A549 (cell line): ENCODE data around the gene CACNA1S. TPM values are rescaled to one million over a fixed set of nuclear protein-coding genes. Genes with fewer than 3 reads are reported as not detected.

Experiments used
- ATAC-seq, 2 experiments: fragments of 200-7000 bp in 1 of 2; fragments of >200 bp in 1 of 2; cut with Nextera tagmentation in 1 of 2; cut with Tn5 transposase in 1 of 2; 3 replicates each; pipeline versions ENCODE4 v1.8.0 to v1.9.1; 2018 to 2020; ENCODE audit warnings: mild to moderate bottlenecking in 1 of 2, moderate library complexity in 1 of 2
- CTCF ChIA-PET: fragments of 300-600 bp; sonication (Branson Sonifier 250); formaldehyde crosslinking; extraction: SDS; loops from one replicate; lab custom pipeline; 2021; ENCODE audit warnings: antibody characterized with exemption, inconsistent platforms; lab: Yijun Ruan, JAX
- POLR2A ChIA-PET: fragments of 350-600 bp; formaldehyde crosslinking; extraction: SDS; loops from one replicate; lab custom pipeline; 2021; ENCODE audit warnings: antibody characterized with exemption, inconsistent platforms; lab: Yijun Ruan, JAX
- DNase-seq, 2 experiments: peaks; one replicate each; pipeline versions ENCODE4 v3.0.0 to v3.0.0-alpha.2; 2011 to 2016; ENCODE audit warnings: low read depth in 1 of 2, low spot score in 1 of 2
- FAIRE-seq: peaks from 2 replicates; lab custom pipeline; 2011; peaks lifted over from hg19 to GRCh38; lab: Jason Lieb, UNC
- H3K27ac ChIP-seq, 2 experiments: fragments of >200 bp; sonication (Bioruptor Twin); formaldehyde crosslinking; 3 replicates each; pipeline ENCODE4 v1.5.1; 2016 to 2017
- H3K4me1 ChIP-seq: fragments of >200 bp; sonication (Bioruptor Twin); formaldehyde crosslinking; 3 replicates; pipeline ENCODE4 v1.6.1; 2016
- H3K4me2 ChIP-seq: fragments of >200 bp; sonication (Bioruptor Twin); formaldehyde crosslinking; 3 replicates; pipeline ENCODE4 v1.6.1; 2016
- H3K4me3 ChIP-seq: fragments of >200 bp; sonication (Bioruptor Twin); formaldehyde crosslinking; 3 replicates; pipeline ENCODE4 v1.5.1; 2016
- H3K9me3 ChIP-seq: fragments of >200 bp; sonication (Bioruptor Twin); formaldehyde crosslinking; 3 replicates; pipeline ENCODE4 v1.6.1; 2016
- ATOH8 ChIP-seq: fragments of 250-450 bp; sonication (Bioruptor Pico); IDR thresholded peaks from 2 replicates; pipeline ENCODE4 v1.5.0; 2020; ENCODE audit warnings: low read depth, mild to moderate bottlenecking, moderate library complexity
- EHMT2 ChIP-seq: fragments of 200-600 bp; sonication (generic); IDR thresholded peaks from 2 replicates; pipeline ENCODE4 v1.6.1; 2016; ENCODE audit warnings: antibody characterized with exemption, low read depth, mild to moderate bottlenecking, moderate library complexity
- EP300 ChIP-seq, 2 experiments: fragments of >200 bp; sonication (Bioruptor Twin); formaldehyde crosslinking; IDR thresholded peaks; 2 replicates in 1 of 2; 3 replicates in 1 of 2; pipeline ENCODE4 v1.6.1; 2016 to 2017
- ESRRA ChIP-seq: fragments of 150-350 bp; IDR thresholded peaks from 2 replicates; pipeline ENCODE4 v1.6.1; 2014; ENCODE audit warnings: mild to moderate bottlenecking, low read length, borderline replicate concordance
- FOSB ChIP-seq: fragments of 250-450 bp; sonication (Bioruptor Pico); IDR thresholded peaks from 2 replicates; pipeline ENCODE4 v1.5.0; 2020; ENCODE audit warnings: mild to moderate bottlenecking, moderate library complexity
- GATA3 ChIP-seq: IDR thresholded peaks from 2 replicates; pipeline ENCODE4 v1.6.1; 2012; ENCODE audit warnings: borderline replicate concordance
- HEYL ChIP-seq: fragments of 250-450 bp; sonication (Bioruptor Pico); IDR thresholded peaks from 2 replicates; pipeline ENCODE4 v1.8.0; 2021; ENCODE audit warnings: mild to moderate bottlenecking, moderate library complexity
- HMGXB4 ChIP-seq: fragments of 250-450 bp; sonication (Bioruptor Pico); IDR thresholded peaks from 2 replicates; pipeline ENCODE4 v1.5.0; 2021; ENCODE audit warnings: mild to moderate bottlenecking, moderate library complexity, borderline replicate concordance
- HOXA7 ChIP-seq: fragments of 250-450 bp; sonication (Bioruptor Pico); IDR thresholded peaks from 2 replicates; pipeline ENCODE4 v1.5.0; 2020; ENCODE audit warnings: mild to moderate bottlenecking, moderate library complexity
- HOXB13 ChIP-seq: fragments of 250-450 bp; sonication (Bioruptor Pico); IDR thresholded peaks from 2 replicates; pipeline ENCODE4 v1.5.0; 2020; ENCODE audit warnings: low read depth, mild to moderate bottlenecking, moderate library complexity
- HOXB5 ChIP-seq: fragments of 250-450 bp; sonication (Bioruptor Pico); IDR thresholded peaks from 2 replicates; pipeline ENCODE4 v1.5.0; 2020; ENCODE audit warnings: mild to moderate bottlenecking, moderate library complexity
- JUN ChIP-seq, 2 experiments: fragments of >200 bp; sonication (Bioruptor Twin); formaldehyde crosslinking; IDR thresholded peaks; 2 replicates in 1 of 2; 3 replicates in 1 of 2; pipeline ENCODE4 v1.6.1; 2016 to 2017
- JUNB ChIP-seq: fragments of >200 bp; sonication (Bioruptor Twin); formaldehyde crosslinking; IDR thresholded peaks from 2 replicates; pipeline ENCODE4 v1.6.1; 2016
- MAFK ChIP-seq: fragments of 450-650 bp; IDR thresholded peaks from 2 replicates; pipeline ENCODE4 v1.6.1; 2014; ENCODE audit not compliant: partially characterized antibody
- MYC ChIP-seq: IDR thresholded peaks from 2 replicates; pipeline ENCODE4 v1.6.1; 2012; ENCODE audit warnings: mild to moderate bottlenecking, inconsistent platforms, low read length, improper control_type of control experiment, borderline replicate concordance
- NFE2L2 ChIP-seq: fragments of 150-350 bp; conservative IDR thresholded peaks from 2 replicates; pipeline ENCODE4 v1.6.1; 2014; ENCODE audit warnings: low read length
- NR3C1 ChIP-seq: fragments of >200 bp; sonication (Bioruptor Twin); formaldehyde crosslinking; IDR thresholded peaks from 3 replicates; pipeline ENCODE4 v1.6.1; 2017
- RAD21 ChIP-seq, 2 experiments: fragments of >200 bp in 1 of 2; sonication (Bioruptor Twin) in 1 of 2; formaldehyde crosslinking in 1 of 2; IDR thresholded peaks in 1 of 2; conservative IDR thresholded peaks in 1 of 2; 2 replicates in 1 of 2; 3 replicates in 1 of 2; pipeline ENCODE4 v1.6.1; 2012 to 2018; ENCODE audit warnings: inconsistent platforms in 1 of 2
- REST ChIP-seq: fragments of 200-600 bp; sonication (generic); IDR thresholded peaks from 2 replicates; pipeline ENCODE4 v1.6.1; 2016; ENCODE audit warnings: antibody characterized with exemption, mild to moderate bottlenecking, moderate library complexity
- SREBF2 ChIP-seq: fragments of 450-650 bp; IDR thresholded peaks from 2 replicates; pipeline ENCODE4 v1.6.1; 2014; ENCODE audit warnings: mild to moderate bottlenecking, moderate library complexity
- ZFP36 ChIP-seq: fragments of 450-650 bp; IDR thresholded peaks from 2 replicates; pipeline ENCODE4 v1.6.1; 2014; ENCODE audit warnings: borderline replicate concordance; ENCODE audit not compliant: partially characterized antibody
- WGBS: methylation state at CpG from one replicate; pipeline ENCODE4 v1.1.6; 2017; ENCODE audit errors: missing lambda C conversion rate; 5-methylcytosine and 5-hydroxymethylcytosine counted together
- polyA minus RNA-seq: library from RNA; depleted of rRNA, polyadenylated mRNA; stranded (reverse); fragments of >200 nt; gene quantifications from 2 replicates; pipeline ENCODE4 v1.2.3, GENCODE V29; 2011; rRNA and poly(A)+ RNA removed
- polyA plus RNA-seq, 4 experiments: library from polyadenylated mRNA; depleted of rRNA in 3 of 4; stranded (reverse); fragments of >200 nt; fragmentation: RNase III in 1 of 4; extraction: RNeasy Plus Mini Kit Qiagen cat#74134 plus additional on column Dnase treatment in 1 of 4; gene quantifications; 2 replicates in 3 of 4; 3 replicates in 1 of 4; pipeline ENCODE4 v1.2.3, GENCODE V29; 2011 to 2017

The CACNA1S gene
- 0.01 and 0.03 TPM in 2 replicates for polyA plus RNA-seq (2011; rRNA removed)
- polyA plus RNA-seq (2012; cell fraction: cytosol; rRNA removed): under 0.01 and 0.01 TPM in 2 replicates
- polyA plus RNA-seq (2012; cell fraction: nucleus; rRNA removed): 0.01 TPM in 1 of 2 replicates, not detected in the other
- polyA plus RNA-seq (2017; fragmentation: RNase III; extraction: RNeasy Plus Mini Kit Qiagen cat#74134 plus additional on column Dnase treatment): not detected in 3 replicates
- polyA minus RNA-seq: 0.05 and 0.08 TPM in 2 replicates

- no peak within 1 kb of the TSS for H3K4me2 ChIP-seq
- H3K4me1 ChIP-seq: peaks cover 8% of the 10 kb centered on the region
- DNase-seq: no peak
- no peak within 1 kb of the TSS for H3K27ac ChIP-seq
- FAIRE-seq: no peak
- ChIA-PET POLR2A (no interaction called here), CTCF (interaction anchor here (1.3 to 7.4 kb wide), 3 partner anchors 14 to 70 kb away, joined by 3 to 84 read pairs (median 83); no protein-coding TSS in a partner anchor)
- no peak for TF ChIP-seq HEYL (CRISPR knock-in tag)
- TF ChIP-seq REST: no peak
- TF ChIP-seq ZFP36: no peak
- no peak for TF ChIP-seq NR3C1
- no peak for TF ChIP-seq JUN (IDR thresholded peaks at IDR 0.05)
- no peak for TF ChIP-seq FOSB (CRISPR knock-in tag)
- TF ChIP-seq MAFK: no peak
- no peak for TF ChIP-seq GATA3
- no peak for TF ChIP-seq JUNB
- no peak for TF ChIP-seq NFE2L2
- TF ChIP-seq HOXB13 (CRISPR knock-in tag): no peak
- no peak for TF ChIP-seq HOXB5
- TF ChIP-seq HMGXB4: no peak
- TF ChIP-seq SREBF2: no peak
- TF ChIP-seq MYC: no peak
- no peak for ATAC-seq
- WGBS: 95% methylated on average over 4 of the region's 9 CpGs
- no peak within 1 kb of the TSS for H3K4me3 ChIP-seq
- no peaks in the 10 kb centered on the region for H3K9me3 ChIP-seq
Measured at GRCh38 chr1:201112173-201112731, at the start of gene CACNA1S. Gene CACNA1S, minus strand, starts transcription at chr1:201112426. Its CDS starts 87 bp downstream, at chr1:201112339.

- CTCF ChIA-PET: interaction anchor here (1.1 to 4.4 kb wide), 4 partner anchors 9 to 203 kb away, joined by 4 to 32 read pairs (median 10); no protein-coding TSS in a partner anchor
- no peak overlapping the region for H3K27ac ChIP-seq
- no peak for ATAC-seq
- H3K9me3 ChIP-seq: no peaks in the 10 kb centered on the region
- POLR2A ChIA-PET: no interaction called here
- FAIRE-seq: no peak
- peaks cover 6% of the 10 kb centered on the region for H3K4me1 ChIP-seq
- no peak for TF ChIP-seq EP300 (IDR thresholded peaks at IDR 0.05)
- no peak overlapping the region for H3K4me2 ChIP-seq
- no peak overlapping the region for H3K4me3 ChIP-seq
- WGBS: 65% methylated on average over 2 of the region's 2 CpGs
- DNase-seq: no peak
Measured at GRCh38 chr1:201157949-201158348, 45.7 kb upstream of the CACNA1S start.

- ATAC-seq (no peak), FAIRE-seq (no peak), DNase-seq (no peak)
- CTCF ChIA-PET: interaction anchor here (1.5 to 4.4 kb wide), 2 partner anchors 13 to 204 kb away, joined by 5 to 32 read pairs; no protein-coding TSS in a partner anchor
- Histone ChIP-seq H3K4me2 (no peak overlapping the region), H3K4me3 (no peak overlapping the region), H3K27ac (no peak overlapping the region), H3K9me3 (no peaks in the 10 kb centered on the region), H3K4me1 (peaks cover 7% of the 10 kb centered on the region)
- no peak for TF ChIP-seq FOSB (CRISPR knock-in tag)
- TF ChIP-seq HOXA7 (CRISPR knock-in tag): no peak
- TF ChIP-seq EHMT2: no peak
- no peak for TF ChIP-seq GATA3
- TF ChIP-seq RAD21 (conservative IDR thresholded peaks at IDR 0.05 in 1 of 2, IDR thresholded peaks at IDR 0.05 in 1 of 2): no peak
- no peak for TF ChIP-seq ATOH8 (CRISPR knock-in tag)
- no peak for TF ChIP-seq REST
- TF ChIP-seq ESRRA: no peak
- POLR2A ChIA-PET: no interaction called here
Measured at GRCh38 chr1:201156819-201157218, 44.6 kb upstream of the CACNA1S start.
